NCI-H510A treated with DMSO at 0.1 percent for 48 hours (cell line): ENCODE data around the gene UBTD1.
"Not testable (repeated sequence)": the region's sequence is repeated elsewhere in the genome, so short reads cannot be mapped to it uniquely, and the experiment has no call there.

Experiments
- DNase-seq: peaks from one replicate; lab custom pipeline; 2025; lab: John Stamatoyannopoulos, UW

The UBTD1 gene

DNA sequence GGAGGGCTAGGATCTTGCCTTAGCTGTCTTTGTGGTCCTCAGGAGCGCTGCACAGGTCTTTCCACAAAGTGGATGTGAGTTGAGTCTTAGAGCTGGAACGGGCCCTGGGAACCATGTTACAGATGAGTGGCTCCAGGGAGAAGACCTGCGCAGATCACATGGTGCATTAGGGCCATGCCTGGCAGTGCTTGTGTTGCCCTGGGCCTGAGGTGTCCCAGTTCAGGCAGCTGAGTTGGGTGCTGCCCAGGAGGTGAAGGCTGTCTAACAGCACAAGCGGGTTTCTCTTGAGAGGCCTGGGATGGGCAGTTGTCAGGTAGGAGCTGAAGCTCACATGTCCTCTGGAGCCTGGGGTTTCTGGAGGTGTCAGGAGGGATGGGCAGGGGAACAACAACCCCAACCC, 40.1 kb downstream of the UBTD1 start:
- DNase-seq, result no peak

DNA sequence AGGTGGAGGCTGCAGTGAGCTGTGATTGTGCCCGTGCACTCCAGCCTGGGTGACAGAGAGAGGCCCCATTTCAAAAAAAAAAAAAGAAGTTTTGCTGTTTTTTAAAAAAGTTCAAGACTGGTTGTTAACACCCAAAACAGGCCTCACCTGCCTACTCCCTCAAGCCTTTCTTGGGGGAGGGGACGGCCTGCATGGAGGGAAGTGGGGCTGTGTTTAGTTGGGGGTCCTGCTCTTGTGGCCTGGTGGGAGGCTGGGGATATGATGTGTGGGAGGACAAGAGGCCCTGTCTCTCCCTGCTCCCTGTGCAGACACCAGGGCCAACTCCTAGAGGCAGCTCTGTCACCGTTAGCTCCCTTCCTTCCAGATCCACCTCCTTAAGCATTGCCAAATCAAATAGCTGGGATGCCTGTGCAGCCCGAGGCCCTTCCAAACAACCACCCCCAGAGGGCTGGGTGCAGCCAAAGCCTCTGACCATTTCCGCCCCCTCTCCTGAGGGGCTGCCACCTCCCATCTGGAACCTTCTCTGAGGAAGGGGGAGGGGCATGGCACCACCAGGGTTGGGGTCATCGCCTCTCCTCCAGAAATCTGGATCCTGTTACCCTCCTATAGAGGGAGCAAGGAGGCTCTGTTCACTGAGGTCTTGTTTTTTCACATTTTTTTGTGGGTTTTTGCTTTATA, 40.9 kb downstream of the UBTD1 start:
- no peak for DNase-seq

DNA sequence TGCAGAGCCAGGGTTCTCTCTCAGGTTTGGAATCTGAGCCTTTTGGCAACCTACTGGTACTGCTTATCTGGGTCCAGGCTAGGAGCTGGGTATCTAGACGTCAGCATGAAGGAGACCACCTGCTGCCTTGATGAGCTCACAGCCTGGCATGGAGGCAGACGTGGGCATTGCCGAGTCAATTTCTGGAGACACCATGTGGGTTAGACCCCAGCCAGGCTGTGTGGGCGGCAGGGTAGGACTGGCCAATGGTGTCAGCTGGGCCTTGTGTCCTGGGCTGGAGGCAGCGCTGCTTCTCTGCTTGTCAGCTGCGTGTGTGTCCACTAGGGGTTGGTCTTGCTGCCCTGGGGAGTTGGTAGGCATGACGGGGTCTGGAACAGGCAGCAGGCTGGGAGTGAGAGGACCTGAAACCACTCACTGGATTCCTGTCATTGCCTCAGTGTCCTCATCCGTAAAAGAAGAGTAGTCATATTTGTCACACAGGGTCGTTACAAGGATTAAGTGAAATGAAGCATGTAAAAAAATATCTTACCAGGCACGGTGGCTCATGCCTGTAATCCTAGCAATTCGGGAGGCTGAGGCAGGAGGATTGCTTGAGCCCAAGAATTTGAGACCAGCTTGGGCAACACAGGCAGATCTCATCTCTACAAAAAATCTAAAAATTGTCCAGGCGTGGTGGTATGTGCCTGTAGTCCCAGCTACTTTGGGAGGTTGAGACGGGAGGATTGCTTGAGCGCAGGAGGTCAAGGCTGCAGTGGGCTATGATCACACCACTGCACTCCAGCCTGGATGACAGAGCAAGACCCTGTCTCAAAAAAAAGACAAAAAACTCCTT, 42.2 kb downstream of the UBTD1 start:
- DNase-seq, result no peak

DNA sequence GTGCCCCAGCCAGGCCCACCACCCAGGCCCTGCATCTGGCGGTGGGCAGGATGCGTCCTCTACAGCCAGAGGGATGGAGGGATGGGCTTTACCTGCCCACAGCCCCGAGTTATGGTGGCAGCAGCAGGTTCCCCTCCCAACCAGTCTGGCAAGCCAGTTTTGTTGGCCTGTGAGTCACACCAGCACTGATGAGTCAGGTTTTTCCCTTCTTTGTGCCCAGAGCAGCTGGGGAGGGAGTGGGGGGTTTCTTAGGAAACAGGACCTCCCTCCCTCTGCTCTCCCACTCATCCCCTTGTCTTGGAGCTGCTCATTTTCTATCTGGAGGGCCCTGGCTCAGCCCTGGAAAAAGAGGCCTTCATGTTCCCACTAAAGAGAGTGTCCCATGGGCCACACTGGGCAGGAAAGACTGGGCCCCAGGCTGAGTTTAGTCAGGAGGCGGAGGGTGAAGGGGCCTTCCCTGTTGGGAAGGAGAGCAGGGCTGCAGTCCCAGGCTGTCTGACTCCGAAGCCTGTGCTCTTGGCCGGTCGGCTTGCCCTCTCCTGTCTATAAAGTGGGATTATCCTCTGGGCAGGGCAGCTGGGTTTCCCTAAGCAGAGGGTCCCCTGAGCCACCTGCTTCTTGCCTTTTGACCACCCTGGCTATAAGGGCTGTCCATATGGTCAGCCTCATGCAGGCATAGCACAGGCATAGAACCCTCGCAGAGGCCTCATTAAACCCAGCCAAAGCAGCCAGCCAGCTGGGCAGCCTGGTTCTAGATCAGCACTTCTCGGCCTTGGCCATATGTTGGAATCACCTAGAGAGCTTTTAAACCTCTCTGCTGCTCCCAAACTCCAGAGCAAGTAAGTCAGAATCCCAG, 43.7 kb downstream of the UBTD1 start:
- no peak for DNase-seq

DNA sequence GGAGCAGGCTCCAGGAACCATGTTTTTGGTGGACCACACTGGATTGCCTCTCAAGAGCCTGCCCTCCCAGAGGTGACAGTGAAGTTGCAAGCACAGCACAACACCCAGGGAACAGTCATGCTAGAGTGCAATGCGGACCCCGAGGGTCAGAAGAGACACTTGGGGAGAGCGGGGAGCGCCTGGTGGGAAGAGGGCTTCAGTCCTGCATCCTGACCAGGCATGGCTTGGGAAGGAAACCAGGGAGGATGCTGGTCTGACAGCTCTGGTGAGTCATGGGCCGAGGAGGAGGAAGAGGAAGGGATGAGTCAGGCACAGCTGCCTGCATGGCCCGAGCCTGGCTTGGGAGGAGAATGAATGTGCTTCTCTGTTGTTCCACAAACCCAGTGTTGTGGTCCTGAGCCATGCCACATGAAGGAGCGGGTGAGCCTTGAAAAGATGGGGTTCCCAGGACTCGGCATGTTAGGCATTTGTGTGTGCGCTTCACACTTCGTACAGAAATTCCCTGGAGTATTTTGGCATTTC, 44.4 kb downstream of the UBTD1 start:
- peak; percentile 4 for DNase-seq

DNA sequence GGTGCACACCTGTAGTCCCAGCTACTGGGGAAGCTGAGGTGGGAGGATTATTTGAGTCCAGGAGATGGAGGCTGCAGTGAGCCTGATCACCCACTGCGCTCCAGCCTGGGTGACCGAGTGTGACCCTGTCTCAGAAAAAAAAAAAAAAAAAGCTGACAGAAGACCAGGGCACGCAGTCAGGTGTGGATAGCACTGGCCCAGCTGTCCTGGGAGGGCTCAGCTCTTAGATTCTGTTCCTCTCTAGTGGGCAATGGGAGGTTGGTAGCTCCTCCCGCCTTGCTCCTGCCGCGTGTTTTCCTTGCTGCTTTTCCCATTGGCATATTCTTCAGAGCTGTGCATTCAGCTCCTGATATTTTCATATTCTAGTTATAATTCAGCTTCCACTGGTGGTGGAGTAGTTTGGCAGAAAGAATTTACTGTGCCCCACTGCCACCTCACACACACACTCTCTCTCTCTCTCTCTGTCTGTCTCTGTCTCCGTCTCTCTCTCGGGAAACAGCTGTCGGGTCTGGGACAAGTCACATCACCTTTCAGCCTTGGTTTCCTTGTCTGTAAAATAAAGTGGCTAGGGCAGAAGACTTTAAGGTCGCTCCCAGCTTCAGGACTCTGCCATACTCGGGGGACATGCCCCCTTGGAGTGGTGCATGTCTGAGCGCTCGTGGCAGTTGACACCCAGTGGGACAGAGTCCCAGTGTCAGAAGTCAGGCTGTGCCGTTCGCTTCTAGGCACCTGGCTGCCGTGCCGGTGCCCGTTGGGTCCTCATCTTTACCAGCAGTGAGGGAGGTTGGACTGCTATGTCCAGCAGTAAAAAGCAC, 47.9 kb downstream of the UBTD1 start:
- no peak for DNase-seq

DNA sequence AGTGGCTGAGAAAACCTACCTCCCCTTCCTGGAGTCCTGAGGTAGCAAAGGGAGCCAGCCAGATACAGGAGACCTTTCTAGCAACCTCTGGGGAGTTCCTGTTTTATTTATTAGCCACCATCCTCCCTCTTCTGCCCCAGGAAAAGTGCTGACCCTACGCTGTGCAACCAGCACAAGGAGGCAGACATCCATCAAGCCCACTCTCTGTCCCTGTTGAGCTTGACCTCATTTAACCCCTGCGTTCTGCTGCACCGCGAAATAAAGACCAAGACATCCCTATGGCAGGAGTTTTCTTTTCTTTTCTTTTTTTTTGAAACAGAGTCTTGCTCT, 48.5 kb downstream of the UBTD1 start:
- no peak for DNase-seq

DNA sequence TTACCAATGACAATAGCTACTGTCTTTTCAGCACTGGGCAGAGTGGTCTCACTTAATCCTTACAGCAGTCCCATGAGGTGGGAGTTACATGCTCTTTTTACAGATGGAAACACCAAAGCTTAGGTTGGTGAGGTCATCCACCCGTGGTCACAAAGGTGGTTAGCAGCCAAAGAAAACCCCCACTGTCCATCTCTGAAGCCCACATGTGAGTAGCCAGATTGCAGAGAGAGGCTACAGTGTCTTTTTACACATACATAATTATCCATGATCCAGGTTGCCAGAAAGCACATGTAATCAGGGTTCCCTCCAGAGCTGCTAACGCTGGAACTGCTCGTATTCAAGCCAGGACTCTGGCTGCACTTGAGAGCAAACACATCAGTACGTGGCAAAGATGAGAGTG, 49.2 kb downstream of the UBTD1 start:
- peak; percentile 15 for DNase-seq

DNA sequence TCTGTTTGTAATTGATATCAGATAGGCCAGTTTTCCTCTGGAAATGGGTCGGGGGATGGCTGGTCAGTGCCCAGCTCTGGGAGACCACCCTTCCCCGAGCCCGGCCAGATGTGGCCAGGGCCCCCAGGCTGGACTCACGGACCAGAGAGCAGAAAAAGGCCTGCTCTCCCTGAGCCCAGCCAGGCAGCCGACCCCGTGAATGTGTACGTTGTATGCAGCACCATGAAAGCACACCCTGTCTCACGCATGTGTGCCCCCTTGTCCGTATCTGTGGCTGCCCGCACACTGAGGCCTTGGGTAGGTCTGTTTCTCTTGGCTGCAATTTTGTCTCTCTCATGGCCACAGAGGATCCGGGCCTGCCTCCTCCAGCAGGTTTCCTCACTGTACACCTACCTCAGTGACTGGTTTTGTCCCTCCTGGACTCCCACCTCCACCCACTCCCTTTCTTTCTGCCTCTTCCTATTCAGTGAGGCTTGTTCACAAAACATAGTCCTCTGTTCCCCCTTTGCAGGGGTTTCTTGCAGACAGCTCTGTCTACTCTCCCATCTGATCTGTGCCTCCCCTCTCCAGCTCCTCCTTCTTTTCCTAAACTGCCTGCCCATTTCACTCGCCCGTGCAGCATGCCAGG, 50.2 kb downstream of the UBTD1 start:
- no peak for DNase-seq

DNA sequence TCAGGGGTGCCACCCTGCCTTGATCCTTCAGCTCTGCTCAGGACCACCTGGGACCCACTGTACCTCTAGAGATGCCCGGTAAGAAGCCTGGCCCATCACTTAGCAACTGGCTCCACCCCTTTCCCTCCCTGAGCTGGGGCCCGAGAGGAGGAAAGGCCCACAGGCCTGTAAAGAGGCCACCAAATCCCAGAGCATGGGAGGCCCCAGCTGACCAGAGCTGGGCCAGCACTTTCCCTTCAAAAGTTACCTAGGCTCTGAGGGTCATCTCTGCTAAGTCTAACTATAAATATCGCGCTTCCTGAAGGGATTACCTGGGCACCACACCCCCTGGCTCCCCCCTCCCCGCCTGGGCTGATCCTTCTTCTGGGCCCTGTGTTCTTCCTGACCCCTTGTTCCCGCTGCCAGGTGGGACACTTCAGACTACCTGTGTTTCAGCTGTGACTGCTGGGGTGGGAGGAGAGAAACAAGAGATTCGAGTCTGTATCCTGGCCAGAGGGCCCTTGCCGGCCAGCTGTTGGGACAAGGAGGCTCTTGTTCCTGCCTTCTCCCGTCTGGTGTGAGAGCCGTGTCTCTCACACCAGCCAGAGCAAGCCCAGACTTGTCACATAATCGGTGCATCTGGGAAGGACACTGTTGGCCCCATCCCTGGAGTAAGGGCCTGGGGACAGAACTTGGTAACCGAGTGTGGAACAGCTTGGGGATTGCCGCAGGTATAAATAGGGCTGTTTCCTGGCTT, 51.0 kb downstream of the UBTD1 start:
- DNase-seq, result peak; percentile 86

DNA sequence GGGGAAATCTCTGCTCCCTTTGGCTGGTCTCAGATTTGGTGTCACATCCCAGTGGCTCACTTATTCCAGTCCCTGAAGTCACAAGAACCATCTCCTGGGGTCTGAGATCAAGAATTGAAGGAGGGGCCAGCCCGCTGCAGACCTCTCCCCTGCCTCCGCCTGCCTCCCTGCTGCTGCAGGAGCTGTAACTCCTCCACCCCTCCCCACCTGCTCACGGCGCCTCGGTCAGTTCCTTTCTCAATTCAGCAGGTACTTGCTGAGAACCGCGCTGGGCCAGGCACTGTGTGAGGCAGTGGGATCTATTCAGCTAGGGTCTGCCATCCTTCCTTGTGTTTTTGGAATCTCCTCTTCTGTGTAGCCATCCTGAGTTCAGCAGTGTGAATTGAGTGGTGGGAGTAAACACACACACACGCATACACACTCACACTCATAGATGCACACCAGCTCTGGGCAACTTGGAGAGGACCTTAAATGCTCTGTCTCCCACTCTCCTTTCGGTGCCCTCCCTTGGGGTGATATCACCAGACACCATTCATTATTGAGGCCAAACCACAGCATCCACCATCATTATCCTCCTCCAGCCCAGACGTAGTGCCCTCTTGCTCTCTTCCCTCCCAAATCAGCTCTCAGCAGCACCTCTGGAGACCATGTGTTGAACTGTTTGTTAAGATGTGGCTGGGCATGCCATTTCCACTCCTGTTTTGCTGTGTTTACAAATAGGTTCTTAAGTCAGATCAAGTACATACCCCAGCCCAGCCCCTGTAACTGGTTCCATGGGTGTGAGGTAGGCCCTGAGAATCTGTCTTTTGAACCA, 51.8 kb downstream of the UBTD1 start:
- peak; percentile 58 for DNase-seq

DNA sequence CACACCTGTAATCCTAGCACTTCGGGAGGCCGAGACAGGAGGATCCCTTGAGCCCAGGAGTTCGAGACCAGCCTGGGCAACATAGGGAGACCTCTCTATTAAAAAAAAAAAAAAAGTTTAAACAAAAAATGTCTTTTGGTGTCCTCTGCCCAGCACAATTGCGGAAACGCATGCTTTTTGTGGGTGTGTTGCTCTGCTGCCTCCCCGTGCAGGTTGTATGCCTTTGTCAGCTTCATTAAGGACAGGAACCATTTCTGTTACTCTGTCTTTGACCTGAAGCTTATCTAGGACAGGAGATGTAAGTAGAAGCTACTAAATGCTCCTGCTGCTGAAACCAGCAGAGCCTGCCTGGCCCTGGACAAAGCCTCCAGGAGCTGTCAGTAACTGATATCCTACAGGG, 52.5 kb downstream of the UBTD1 start:
- DNase-seq, result no peak

DNA sequence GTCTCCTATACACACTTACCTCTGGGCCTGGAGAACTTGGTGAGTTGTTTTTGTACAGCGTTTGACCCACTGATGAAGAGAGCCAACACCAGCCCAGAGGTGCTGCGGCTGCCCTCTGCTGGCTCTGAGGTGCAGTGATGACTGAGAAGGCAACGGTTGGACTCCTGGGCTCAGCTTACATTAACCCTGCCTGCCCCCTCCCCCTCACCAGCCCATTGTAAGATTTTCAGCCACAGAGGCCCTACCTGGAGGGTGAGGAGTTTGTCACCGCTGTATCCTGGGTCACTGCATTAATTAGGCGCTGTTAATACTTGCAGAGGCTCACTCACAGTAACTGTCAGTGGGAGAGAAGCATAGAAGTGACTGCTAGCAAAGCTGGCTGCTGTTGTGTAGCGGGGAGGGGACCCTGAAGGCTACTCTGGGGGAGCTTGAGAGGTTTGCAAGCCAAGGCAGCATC, 54.9 kb downstream of the UBTD1 start:
- peak; percentile 84 for DNase-seq

DNA sequence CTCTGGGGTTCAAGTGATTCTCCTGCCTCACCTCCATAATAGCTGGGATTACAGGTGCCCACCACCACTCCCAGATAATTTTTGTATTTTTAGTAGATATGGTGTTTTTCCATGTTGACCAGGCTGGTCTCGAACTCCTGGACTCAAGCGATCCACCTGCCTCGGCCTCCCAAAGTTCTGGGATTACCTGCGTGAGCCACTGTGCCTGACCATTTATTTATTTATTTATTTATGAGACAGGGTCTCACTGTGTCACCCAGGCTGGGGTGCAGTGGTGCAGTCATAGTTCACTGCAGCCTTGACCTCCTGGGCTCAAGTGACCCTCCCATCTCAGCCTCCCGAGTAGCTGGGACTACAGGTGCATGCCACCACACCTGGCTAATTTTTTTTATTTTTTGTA, 55.6 kb downstream of the UBTD1 start:
- DNase-seq, result not testable (repeated sequence)

DNA sequence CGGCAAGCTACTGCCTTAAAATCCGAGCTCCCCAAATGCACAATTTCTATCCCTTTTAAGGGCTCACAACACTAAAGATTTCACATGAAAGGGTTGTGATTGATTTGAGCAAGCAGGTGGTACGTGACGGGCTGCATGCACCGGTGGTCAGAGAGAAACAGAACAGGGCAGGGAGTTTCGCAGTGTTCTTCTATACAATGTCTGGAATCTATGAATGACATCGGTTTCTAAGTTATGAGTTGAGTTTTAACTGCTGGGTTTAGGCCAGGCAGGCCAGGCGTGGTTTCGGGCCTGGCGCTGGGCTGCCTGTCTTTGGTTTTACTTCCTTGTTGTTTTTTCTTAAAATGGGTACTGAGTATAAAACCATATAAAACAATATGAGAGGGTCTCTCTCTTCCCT, 56.8 kb downstream of the UBTD1 start:
- DNase-seq, result not testable (repeated sequence)

DNA sequence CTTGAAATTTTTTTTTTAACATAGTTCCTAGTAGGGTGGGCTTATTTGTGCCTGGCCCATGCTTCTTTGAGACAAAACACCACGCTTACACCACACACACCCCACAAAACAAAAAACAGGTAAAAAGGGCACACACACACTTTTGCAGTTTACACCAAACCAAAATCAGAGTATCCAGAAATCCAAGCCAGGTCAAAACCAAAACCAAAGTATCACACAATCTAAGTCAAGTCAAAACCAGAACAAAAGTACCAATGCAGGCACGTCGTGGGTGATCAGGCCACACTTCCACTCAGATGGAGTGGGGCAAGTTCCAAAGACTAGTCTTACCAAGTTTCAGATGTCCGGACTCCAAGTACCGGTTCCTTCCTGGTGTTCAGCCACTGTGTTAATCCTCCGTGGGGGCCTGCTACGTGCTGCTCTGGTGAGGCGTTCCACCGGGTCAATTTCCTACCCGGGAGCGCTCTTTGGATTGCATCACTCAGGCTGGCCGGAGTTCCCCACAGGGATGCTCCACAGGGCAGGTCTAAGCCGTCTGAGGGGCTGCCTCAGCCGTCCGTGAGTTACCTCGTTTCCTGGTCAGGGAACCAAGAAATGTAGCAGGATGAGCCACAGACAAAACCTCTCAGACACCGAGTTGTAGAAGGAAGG, 62.1 kb downstream of the UBTD1 start:
- not testable (repeated sequence) for DNase-seq

DNA sequence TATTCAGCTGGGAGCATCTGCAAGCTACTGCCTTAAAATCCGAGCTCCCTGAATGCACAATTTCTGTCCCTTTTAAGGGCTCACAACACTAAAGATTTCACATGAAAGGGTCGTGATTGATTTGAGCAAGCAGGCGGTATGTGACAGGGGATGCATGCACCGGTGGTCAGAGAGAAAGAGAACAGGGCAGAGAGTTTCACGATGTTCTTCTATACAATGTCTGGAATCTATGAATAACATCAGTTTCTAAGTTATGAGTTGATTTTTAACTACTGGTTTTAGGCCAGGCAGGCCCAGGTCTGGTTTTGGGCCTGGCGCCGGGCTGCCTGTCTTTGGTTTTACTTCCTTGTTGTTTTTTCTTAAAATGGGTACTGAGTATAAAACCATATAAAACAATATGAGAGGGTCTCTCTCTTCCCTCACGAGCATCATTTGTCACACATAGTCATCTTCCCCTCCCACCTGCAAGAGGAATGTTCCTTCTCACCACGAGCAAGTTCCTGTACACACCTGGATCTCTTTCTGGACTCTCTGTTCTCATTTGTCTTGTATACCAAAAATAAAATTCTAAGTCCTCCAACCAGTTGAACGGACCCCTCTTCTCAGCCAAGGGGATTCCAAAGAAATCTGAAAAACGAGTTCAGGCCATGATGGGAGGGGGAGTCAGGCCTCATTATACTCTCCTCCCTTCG, 62.8 kb downstream of the UBTD1 start:
- not testable (repeated sequence) for DNase-seq

DNA sequence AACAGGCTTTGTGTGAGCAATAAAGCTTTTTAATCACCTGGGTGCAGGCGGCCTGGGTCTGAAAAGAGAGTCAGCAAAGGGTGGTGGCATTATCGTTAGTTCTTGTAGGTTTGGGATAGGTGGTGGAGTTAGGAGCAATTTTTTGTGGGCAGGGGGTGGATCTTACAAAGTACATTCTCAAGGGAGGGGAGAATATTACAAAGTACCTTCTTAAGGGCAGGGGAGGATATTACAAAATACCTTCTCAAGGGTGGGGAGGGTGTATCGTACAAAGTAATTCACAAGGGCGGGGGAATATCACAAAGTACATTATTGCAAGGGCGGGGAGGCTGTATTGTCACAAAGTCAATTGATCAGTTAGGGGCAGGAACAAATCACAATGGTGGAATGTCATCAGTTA, 63.6 kb downstream of the UBTD1 start:
- not testable (repeated sequence) for DNase-seq
